ENCODE measurements around the gene RSAD2. TPM values are rescaled to one million over a fixed set of nuclear protein-coding genes. Genes with fewer than 3 reads are reported as not detected.

RSAD2 gene
- total and polyA plus RNA-seq, 9 of the 15 experiments (the other 6 are each of a cell fraction or from before 2014, with no cell fraction given) = 0.15 to 1.4 (median 0.28) TPM

GRCh38 chr2:6845312-6845711, 32.3 kb upstream of the RSAD2 start (continued):
- TF ChIP-seq, protein P1, sequence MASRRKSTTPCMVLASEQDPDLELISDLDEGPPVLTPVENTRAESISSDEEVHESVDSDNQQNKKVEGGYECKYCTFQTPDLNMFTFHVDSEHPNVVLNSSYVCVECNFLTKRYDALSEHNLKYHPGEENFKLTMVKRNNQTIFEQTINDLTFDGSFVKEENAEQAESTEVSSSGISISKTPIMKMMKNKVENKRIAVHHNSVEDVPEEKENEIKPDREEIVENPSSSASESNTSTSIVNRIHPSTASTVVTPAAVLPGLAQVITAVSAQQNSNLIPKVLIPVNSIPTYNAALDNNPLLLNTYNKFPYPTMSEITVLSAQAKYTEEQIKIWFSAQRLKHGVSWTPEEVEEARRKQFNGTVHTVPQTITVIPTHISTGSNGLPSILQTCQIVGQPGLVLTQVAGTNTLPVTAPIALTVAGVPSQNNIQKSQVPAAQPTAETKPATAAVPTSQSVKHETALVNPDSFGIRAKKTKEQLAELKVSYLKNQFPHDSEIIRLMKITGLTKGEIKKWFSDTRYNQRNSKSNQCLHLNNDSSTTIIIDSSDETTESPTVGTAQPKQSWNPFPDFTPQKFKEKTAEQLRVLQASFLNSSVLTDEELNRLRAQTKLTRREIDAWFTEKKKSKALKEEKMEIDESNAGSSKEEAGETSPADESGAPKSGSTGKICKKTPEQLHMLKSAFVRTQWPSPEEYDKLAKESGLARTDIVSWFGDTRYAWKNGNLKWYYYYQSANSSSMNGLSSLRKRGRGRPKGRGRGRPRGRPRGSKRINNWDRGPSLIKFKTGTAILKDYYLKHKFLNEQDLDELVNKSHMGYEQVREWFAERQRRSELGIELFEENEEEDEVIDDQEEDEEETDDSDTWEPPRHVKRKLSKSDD (conservative IDR thresholded peaks at IDR 0.05; ENCODE audit: low read length) = no peak
- no peak for TF ChIP-seq DIDO1 (tag; IDR thresholded peaks at IDR 0.05; ENCODE audit: low read depth)
- TF ChIP-seq E4F1 (CRISPR knock-in tag; IDR thresholded peaks at IDR 0.05; ENCODE audit: borderline replicate concordance) = no peak
- TF ChIP-seq FIP1L1 (IDR thresholded peaks at IDR 0.05; ENCODE audit: low read depth, low read length, poor library complexity, severe bottlenecking) = no peak
- TF ChIP-seq ZNF398 (CRISPR knock-in tag; IDR thresholded peaks at IDR 0.05) = no peak
- TF ChIP-seq CHCHD3 (CRISPR knock-in tag; IDR thresholded peaks at IDR 0.05) = no peak
- no peak for TF ChIP-seq KLF16 (IDR thresholded peaks at IDR 0.05)
- TF ChIP-seq TRIM28 (IDR thresholded peaks at IDR 0.05) = peak; percentile 100
- TF ChIP-seq, protein P2, sequence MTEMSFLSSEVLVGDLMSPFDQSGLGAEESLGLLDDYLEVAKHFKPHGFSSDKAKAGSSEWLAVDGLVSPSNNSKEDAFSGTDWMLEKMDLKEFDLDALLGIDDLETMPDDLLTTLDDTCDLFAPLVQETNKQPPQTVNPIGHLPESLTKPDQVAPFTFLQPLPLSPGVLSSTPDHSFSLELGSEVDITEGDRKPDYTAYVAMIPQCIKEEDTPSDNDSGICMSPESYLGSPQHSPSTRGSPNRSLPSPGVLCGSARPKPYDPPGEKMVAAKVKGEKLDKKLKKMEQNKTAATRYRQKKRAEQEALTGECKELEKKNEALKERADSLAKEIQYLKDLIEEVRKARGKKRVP (CRISPR knock-in tag; IDR thresholded peaks at IDR 0.05) = no peak
